ENCODE measurements around the gene ABCA4.

Gene ABCA4

GRCh38 chr1:94048413-94049164 lies 72.4 kb downstream of the ABCA4 start:
- no peak for FAIRE-seq

GRCh38 chr1:94047949-94048348 lies 73.0 kb downstream of the ABCA4 start:
- FAIRE-seq: no peak

DNA sequence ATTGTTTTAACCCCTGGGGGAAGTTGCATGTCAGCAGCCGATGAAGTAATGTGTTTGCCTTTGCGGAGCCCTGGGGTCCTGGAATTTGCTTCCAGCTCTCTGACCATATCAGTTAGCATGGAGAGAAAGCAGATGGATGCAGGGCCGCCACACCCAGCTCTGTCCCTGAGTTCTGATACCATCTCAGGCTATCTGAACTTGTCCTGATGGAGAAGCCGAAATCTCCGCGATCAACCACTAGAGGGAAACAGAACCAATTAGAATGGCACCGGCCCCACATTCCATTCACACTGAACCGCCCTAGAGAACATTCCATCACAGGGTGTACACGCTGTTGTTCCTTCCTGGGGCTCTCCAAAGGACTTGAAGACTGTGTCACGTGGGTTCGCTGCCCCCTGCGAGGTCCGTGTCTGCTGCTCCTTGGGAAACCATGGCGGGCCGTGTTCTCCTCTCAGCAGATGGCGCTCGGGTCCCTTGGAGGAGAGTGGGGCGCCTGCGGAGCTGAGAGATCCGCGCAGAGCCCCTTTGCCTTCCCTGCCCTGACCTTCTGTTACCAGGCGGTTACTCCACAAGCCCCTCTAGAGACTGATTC lies 75.4 kb downstream of the ABCA4 start:
- FAIRE-seq: peak; percentile 87

- FAIRE-seq: no peak
Measured at GRCh38 chr1:94044891-94045290, 76.1 kb downstream of the ABCA4 start.

DNA sequence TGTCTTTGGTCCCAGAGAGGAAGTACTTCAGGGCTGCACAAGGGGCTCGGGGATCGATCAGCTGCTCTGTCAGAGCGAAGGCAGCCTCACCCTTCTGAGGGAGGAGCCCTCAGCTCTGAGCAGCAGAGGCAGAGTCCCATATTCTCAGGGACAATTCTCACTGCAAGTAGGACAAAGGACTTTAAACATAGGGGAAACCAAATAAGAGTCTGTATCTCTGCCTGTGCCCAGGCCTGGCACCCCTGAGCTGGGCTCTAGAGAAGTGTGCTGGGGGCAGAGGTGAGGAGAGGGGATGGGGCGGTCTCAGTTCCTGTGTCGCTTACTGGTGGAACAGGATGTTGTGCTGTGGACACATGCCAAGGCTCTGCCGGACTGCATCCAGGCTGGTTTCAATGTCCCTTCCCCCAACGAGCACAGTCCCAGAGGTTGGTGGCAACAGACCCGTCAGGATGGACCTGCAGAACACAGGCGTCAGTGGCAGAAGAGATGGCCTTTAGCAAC lies 76.6 kb downstream of the ABCA4 start:
- no peak for FAIRE-seq

- no peak for FAIRE-seq
Measured at GRCh38 chr1:94043738-94044289, 77.1 kb downstream of the ABCA4 start.

DNA sequence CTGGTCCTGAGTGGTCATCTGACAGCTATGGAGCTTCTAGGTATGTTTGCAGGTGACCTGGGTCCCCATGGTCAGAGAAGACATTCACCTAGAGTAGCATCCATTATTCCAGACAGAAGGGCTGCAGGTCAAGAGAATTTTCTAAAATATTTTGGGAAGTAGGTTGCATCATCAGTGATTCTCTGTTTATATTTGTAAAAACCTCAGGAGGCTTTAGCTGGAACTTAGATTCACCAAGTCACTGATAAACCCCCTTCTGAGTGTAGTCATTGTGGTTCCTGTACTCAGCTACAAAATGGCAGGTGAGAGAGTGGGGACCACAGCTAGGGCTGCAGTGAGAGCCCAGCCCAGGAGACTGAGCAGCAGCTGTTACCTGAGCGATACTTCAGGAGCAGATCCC lies 78.6 kb downstream of the ABCA4 start:
- no peak for FAIRE-seq

GRCh38 chr1:94039871-94040569 lies 80.9 kb downstream of the ABCA4 start:
- no peak for FAIRE-seq

DNA sequence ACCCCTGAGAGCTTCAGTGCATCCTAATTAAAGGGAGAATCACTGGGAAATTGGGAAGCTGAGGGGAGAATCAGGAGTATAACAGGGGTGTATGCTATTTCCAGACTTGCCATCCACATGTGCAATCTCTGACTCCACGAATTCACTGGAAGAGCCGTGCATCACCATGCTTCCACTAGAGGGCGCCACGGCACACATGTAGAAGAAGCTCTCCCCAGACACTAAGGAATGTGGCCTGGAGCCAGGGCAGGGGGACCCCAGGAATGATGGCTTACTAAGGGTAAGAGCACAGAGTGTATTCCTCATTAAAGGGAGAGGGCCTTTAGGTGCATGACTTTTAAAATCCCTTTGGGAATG lies 81.5 kb downstream of the ABCA4 start:
- no peak for FAIRE-seq

- FAIRE-seq: no peak
Measured at GRCh38 chr1:94038511-94038910, 82.4 kb downstream of the ABCA4 start.

DNA sequence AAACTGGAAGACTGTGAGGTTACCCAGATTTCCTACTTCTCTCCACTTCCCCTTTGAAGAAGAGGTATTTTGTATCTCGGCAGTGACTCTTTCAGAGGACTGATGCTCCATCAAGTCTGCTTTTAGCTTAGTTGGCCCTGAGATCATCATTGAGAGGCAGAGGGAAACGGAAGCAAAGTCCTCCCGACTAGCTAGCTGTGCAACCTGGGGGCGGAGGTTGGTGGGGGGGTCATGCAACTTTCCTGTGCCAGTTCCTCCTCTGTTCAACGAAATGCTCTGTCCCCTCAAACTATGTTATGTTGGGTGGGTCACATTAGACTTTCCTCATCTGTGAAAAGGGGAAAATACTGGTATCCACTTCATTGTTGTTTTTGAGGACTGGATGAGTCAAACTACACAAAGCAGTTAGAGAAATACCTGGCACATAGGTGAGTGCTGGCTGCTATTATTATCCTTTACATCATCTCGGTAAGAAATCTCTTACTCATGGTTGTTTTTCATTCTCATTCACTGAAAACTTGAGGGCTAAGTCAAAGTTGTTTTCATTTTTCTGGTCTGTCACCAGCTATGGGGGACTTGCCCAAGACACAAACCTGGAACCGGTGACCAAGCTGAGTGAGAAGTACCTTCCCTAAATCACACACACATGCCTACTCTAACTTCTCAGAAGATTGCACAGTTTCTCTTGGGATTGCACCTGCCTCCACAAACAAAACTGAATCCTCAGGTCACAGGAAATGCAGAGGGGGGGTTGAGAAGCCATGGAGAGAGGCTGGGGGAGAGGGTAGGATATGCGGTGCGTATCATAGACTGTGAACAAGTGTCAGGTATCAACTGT lies 83.3 kb downstream of the ABCA4 start:
- FAIRE-seq: no peak

DNA sequence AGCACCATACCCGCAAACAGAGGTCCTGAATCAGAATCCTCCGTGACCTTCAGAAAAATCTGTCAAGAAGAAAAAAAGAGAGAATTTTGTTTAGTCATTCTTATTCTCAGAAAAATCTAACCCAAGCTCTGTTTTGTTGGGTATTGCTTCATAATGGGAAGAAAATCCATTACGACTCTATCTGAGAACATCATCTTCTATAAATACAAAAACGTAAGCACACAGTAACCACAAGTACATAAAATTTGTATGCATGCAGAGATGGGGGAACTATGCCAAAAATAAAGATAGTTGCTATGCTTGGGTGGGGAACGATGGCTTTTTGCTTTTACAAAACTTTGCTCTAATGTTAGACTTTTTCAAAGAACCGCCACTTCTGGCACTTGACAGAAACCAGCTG lies 84.2 kb downstream of the ABCA4 start:
- no peak for FAIRE-seq

- no peak for FAIRE-seq
Measured at GRCh38 chr1:94033849-94034248, 87.1 kb downstream of the ABCA4 start.

DNA sequence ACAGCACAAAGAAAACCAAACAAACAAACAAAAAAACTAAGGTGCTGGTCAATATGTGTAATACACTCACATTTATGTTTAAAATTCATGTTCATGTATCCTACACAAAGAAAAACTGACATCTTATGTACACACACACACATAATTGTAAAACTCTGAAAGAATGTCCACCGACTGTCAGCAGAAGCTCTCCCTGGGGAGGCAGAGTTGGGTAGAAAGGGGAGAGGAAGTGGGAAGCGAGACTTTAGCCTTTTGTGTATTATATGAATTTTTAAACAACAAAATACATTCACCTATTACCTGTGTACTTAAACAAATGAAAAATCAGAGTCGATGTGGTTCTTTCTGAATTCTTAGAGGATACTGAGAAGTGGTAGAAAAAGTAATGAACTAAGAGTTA lies 88.3 kb downstream of the ABCA4 start:
- FAIRE-seq: no peak

DNA sequence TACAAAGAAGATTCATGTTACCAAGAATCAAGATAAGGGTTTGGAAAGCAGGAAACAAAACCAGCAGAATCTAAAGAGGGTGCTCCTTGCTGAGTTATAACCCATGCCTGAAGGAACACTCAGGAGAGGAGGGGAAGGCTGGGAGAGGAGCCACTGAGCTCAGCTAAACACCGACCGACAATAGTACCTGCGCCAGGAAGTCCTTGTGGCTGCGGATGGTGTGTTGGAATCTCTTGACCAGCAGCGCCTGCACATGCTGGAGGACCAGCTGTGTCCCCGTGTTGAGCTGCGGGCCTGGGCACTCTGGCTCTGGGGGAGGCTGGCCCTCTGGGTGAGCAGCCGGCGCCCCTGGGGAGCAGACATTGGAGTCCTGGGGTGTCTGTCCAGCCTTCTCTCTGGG lies 89.4 kb downstream of the ABCA4 start:
- FAIRE-seq: no peak

DNA sequence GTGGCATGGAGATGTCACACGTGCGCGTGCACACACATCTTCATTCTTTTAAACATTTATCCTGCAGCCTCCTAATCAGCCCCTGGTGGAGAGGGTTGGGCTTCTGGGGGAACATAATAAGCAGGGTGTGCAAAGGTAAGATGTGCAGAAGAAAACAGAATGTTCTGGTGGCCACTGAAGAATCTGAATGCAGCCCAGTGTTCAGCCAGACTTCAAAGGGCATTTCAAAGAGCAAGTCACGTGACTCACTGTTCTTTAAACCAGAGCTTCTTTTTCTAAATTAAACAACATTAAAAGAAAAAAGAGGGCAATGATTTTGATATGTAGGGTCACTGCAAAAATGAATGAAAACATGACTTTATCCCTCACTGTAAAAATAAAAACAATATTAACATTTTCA lies 89.8 kb downstream of the ABCA4 start:
- no peak for FAIRE-seq

- FAIRE-seq: no peak
Measured at GRCh38 chr1:94029130-94029993, 91.6 kb downstream of the ABCA4 start.

- no peak for FAIRE-seq
Measured at GRCh38 chr1:94027721-94028515, 93.0 kb downstream of the ABCA4 start.

DNA sequence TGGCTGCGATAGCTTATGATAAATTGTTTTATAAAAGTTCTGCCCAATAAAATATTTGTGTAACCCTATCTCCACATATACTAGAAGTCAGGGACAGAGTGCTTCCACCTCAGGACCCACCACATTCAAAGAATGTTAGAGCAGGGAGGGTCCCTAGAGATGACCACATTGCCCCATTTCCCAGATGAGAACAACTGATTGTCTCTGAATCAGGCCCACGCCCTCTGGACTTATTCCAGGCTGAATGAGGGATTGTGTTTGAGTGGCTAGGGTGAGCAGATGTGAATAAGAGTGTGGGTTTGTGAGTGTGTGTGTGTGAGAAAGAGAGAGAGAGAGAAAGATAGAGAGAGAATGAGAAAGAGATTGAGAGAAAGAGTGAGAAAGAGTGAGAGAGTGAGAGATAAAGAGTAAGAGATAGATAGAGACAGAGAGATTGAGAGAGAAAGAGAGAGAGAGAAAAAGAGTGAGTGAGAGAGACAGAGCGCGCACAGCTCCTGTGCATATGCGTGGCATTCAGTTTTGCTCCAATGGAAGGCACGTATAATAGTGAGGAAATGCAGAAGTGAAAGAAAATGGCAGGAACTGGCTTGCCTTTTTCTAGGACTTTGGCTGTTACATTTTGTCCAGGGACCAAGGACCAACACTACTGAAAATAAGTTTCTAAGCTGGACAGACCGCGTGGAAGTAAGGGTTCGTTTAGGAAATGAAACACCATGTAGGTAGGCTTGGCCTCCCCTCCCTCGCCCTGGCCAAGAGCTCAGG lies 94.1 kb downstream of the ABCA4 start:
- no peak for FAIRE-seq

Measured in G401.6 (cell line).